Right lobe of liver (tissue), 4 donors: ENCODE measurements around the gene CHRNG.

ENCODE experiments used
- POLR2A ChIP-seq: fragments of 450-650 bp; IDR thresholded peaks from one replicate; pipeline ENCODE4 v1.6.1; 2017; ENCODE audit warnings: antibody characterized with exemption, mild to moderate bottlenecking
- TF ChIP-seq, protein P1 (sequence below), 4 donors: fragments of 200-600 bp in 3 of 4; fragments of 450-650 bp in 1 of 4; IDR thresholded peaks; one replicate each; pipeline versions ENCODE4 v1.5.1 to v1.8.0; 2016 to 2022; ENCODE audit warnings: antibody characterized with exemption in 4 of 4, mild to moderate bottlenecking in 2 of 4
- donor health status: DM: no; HTN: no; CAD: no.
- donor health status: DM: no; HTN: no; CAD: no.
- donor health status: DM: no; HTN: yes; CAD: no.

DNA sequence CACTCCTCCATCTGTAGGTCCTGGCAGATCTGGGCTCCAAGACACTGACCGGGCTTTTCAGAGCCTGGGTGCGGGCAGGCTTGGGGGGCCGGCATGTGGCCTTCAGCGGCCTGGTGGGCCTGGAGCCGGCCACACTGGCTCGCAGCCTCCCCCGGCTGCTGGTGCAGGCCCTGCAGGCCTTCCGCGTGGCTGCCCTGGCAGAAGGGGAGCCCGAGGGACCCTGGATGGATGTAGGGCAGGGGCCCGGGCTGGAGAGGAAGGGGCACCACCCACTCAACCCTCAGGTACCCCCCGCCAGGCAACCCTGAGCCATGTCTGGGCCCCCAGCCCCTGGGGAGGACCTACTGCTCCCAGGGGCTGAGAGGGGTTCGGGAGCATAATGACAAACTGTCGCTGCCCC lies 14.3 kb upstream of the CHRNG start:
- TF ChIP-seq, protein P1, sequence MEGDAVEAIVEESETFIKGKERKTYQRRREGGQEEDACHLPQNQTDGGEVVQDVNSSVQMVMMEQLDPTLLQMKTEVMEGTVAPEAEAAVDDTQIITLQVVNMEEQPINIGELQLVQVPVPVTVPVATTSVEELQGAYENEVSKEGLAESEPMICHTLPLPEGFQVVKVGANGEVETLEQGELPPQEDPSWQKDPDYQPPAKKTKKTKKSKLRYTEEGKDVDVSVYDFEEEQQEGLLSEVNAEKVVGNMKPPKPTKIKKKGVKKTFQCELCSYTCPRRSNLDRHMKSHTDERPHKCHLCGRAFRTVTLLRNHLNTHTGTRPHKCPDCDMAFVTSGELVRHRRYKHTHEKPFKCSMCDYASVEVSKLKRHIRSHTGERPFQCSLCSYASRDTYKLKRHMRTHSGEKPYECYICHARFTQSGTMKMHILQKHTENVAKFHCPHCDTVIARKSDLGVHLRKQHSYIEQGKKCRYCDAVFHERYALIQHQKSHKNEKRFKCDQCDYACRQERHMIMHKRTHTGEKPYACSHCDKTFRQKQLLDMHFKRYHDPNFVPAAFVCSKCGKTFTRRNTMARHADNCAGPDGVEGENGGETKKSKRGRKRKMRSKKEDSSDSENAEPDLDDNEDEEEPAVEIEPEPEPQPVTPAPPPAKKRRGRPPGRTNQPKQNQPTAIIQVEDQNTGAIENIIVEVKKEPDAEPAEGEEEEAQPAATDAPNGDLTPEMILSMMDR (IDR thresholded peaks at IDR 0.05): no peak
- TF ChIP-seq POLR2A: no peak
